Left ventricle myocardium superior (tissue), 1 donor: Measurements from ENCODE around the gene ITGA2. TPM values are rescaled to one million over a fixed set of nuclear protein-coding genes. Genes with fewer than 3 reads are reported as not detected.

ENCODE experiments used
- ATAC-seq: fragments of 200-7000 bp; cut with Tn5 transposase; one replicate; pipeline ENCODE4 v1.9.1; 2020; ENCODE audit warnings: mild to moderate bottlenecking, moderate library complexity
- DNase-seq: peaks from one replicate; pipeline ENCODE4 v3.0.0-alpha.2; 2020
- intact Hi-C: fragments of 100-400 bp; cut with micrococcal nuclease; formaldehyde crosslinking; loops from one replicate; pipeline ENCODE4 v1.11.0; 2022
- total RNA-seq: library from RNA; stranded (reverse); fragmentation: NEBNext Ultra II Directional; extraction: Animal tissue kit (Norgen Biotek cat#: 25700); gene quantifications from one replicate; pipeline ENCODE4 v1.2.1, GENCODE V29; 2021
- donor health status: DM: no; HTN: yes; CAD: no; lungs with severe emphysema.

The ITGA2 gene
- total RNA-seq, 1 donor from 2014 or later = 0.69 TPM

GRCh38 chr5:52985306-52985705 is 3.8 kb upstream of the ITGA2 start:
- intact Hi-C loops = no loop called here
- DNase-seq (no peak), ATAC-seq (no peak)

GRCh38 chr5:52987711-52988331 is 1.3 kb upstream of the ITGA2 start:
- ATAC-seq (no peak), DNase-seq (no peak)
- intact Hi-C loops = no loop called here

- DNase-seq = no peak
- peak; percentile 35 for ATAC-seq
- intact Hi-C loops = no loop called here
Observed at GRCh38 chr5:52988335-52989024, 672 bp upstream of the ITGA2 start.

- intact Hi-C loops = no loop called here
- ATAC-seq = peak; percentile 72
- peak; percentile 46 for DNase-seq
Observed at GRCh38 chr5:52989781-52990527, 802 bp downstream of the ITGA2 start.

GRCh38 chr5:52990528-52990925 is 1.4 kb downstream of the ITGA2 start:
- no peak for DNase-seq
- ATAC-seq = no peak
- intact Hi-C loops = no loop called here

- no peak for DNase-seq
- no peak for ATAC-seq
- intact Hi-C loops = no loop called here
Observed at GRCh38 chr5:52993367-52993766, 4.2 kb downstream of the ITGA2 start.

- ATAC-seq (no peak), DNase-seq (no peak)
- intact Hi-C loops = no loop called here
Observed at GRCh38 chr5:52994266-52994665, 5.1 kb downstream of the ITGA2 start.

- intact Hi-C loops = no loop called here
- ATAC-seq = no peak
- DNase-seq = no peak
Observed at GRCh38 chr5:52995095-52995494, 5.9 kb downstream of the ITGA2 start.

- ATAC-seq (no peak), DNase-seq (no peak)
- intact Hi-C loops = no loop called here
Observed at GRCh38 chr5:52995914-52996313, 6.8 kb downstream of the ITGA2 start.

- ATAC-seq = no peak
- intact Hi-C loops = no loop called here
- DNase-seq = no peak
Observed at GRCh38 chr5:52996979-52997378, 7.8 kb downstream of the ITGA2 start.

GRCh38 chr5:52997424-52997823 is 8.3 kb downstream of the ITGA2 start:
- intact Hi-C loops = no loop called here
- ATAC-seq = no peak

GRCh38 chr5:52998552-52999313 is 9.6 kb downstream of the ITGA2 start:
- no peak for ATAC-seq
- intact Hi-C loops = no loop called here
- DNase-seq = no peak

More at GRCh38 chr5:52997424-52997823, 8.3 kb downstream of the ITGA2 start:
- DNase-seq = no peak

- DNase-seq (no peak), ATAC-seq (no peak)
- intact Hi-C loops = no loop called here
Observed at GRCh38 chr5:52999344-52999949, 10.3 kb downstream of the ITGA2 start.

GRCh38 chr5:53001541-53001940 is 12.4 kb downstream of the ITGA2 start:
- ATAC-seq (no peak), DNase-seq (no peak)
- intact Hi-C loops = no loop called here

GRCh38 chr5:53002491-53002890 is 13.3 kb downstream of the ITGA2 start:
- DNase-seq (no peak), ATAC-seq (no peak)
- intact Hi-C loops = no loop called here

- ATAC-seq = no peak
- no peak for DNase-seq
- intact Hi-C loops = no loop called here
Observed at GRCh38 chr5:53003144-53003543, 14.0 kb downstream of the ITGA2 start.

GRCh38 chr5:53006911-53007890 is 18.0 kb downstream of the ITGA2 start:
- DNase-seq (no peak), ATAC-seq (no peak)
- intact Hi-C loops = no loop called here

- DNase-seq (no peak), ATAC-seq (no peak)
- intact Hi-C loops = no loop called here
Observed at GRCh38 chr5:53008751-53009150, 19.6 kb downstream of the ITGA2 start.
